H9 (cell line): Measurements from ENCODE around the gene ADAM11. TPM values are rescaled to one million over a fixed set of nuclear protein-coding genes. Genes with fewer than 3 reads are reported as not detected.

Experiments used
- DNase-seq: peaks from one replicate; pipeline ENCODE4 v3.0.0-alpha.2; 2017
- H2AFZ ChIP-seq: one replicate; pipeline ENCODE4 v1.6.1; 2013; ENCODE audit warnings: mild to moderate bottlenecking, low read length, control low read depth, moderate library complexity
- H2AK5ac ChIP-seq: 2 replicates; pipeline ENCODE4 v1.6.1; 2013; ENCODE audit warnings: low read length, control low read depth, mixed read lengths; ENCODE audit not compliant: insufficient read length
- H2BK120ac ChIP-seq: one replicate; pipeline ENCODE4 v1.6.1; 2013; ENCODE audit warnings: low read depth, mild to moderate bottlenecking, low read length, control low read depth, inconsistent platforms; ENCODE audit not compliant: poor library complexity, severe bottlenecking
- H2BK12ac ChIP-seq: 2 replicates; pipeline ENCODE4 v1.6.1; 2013; ENCODE audit warnings: low read length, control low read depth, mixed read lengths, low read depth; ENCODE audit not compliant: insufficient read length
- H2BK15ac ChIP-seq: 2 replicates; pipeline ENCODE4 v1.6.1; 2013; ENCODE audit warnings: low read depth, low read length, control low read depth
- H2BK20ac ChIP-seq: one replicate; pipeline ENCODE4 v1.6.1; 2013; ENCODE audit warnings: low read depth, mild to moderate bottlenecking, low read length, control low read depth, inconsistent platforms; ENCODE audit not compliant: poor library complexity, severe bottlenecking
- H2BK5ac ChIP-seq: 2 replicates; pipeline ENCODE4 v1.6.1; 2013; ENCODE audit warnings: low read length, control low read depth, mixed read lengths; ENCODE audit not compliant: insufficient read length
- H3K14ac ChIP-seq: 2 replicates; pipeline ENCODE4 v1.6.1; 2013; ENCODE audit warnings: low read length, control low read depth; ENCODE audit not compliant: insufficient read depth
- H3K18ac ChIP-seq: 2 replicates; pipeline ENCODE4 v1.6.1; 2013; ENCODE audit warnings: low read depth, mild to moderate bottlenecking, mixed read lengths, low read length, control low read depth; ENCODE audit not compliant: insufficient read length
- H3K23ac ChIP-seq: 2 replicates; pipeline ENCODE4 v1.6.1; 2013; ENCODE audit warnings: low read length, control low read depth, mixed read lengths, low read depth; ENCODE audit not compliant: insufficient read length
- H3K23me2 ChIP-seq: 2 replicates; pipeline ENCODE4 v1.6.1; 2013; ENCODE audit warnings: low read depth, mild to moderate bottlenecking, mixed read lengths, low read length, control low read depth; ENCODE audit not compliant: insufficient read length, poor library complexity, severe bottlenecking
- H3K27ac ChIP-seq: 2 replicates; pipeline ENCODE4 v1.5.1; 2013; ENCODE audit warnings: low read length, control low read depth, mixed read lengths, low read depth; ENCODE audit not compliant: insufficient read length
- H3K27me3 ChIP-seq: 2 replicates; pipeline ENCODE4 v1.6.1; 2013; ENCODE audit warnings: low read length, control low read depth, inconsistent platforms; ENCODE audit not compliant: insufficient read depth
- H3K4ac ChIP-seq: 2 replicates; pipeline ENCODE4 v1.6.1; 2013; ENCODE audit warnings: low read depth, mild to moderate bottlenecking, control low read depth, inconsistent platforms, low read length, moderate library complexity
- H3K4me1 ChIP-seq: 2 replicates; pipeline ENCODE4 v1.6.1; 2013; ENCODE audit warnings: low read length, control low read depth, inconsistent platforms; ENCODE audit not compliant: insufficient read depth
- H3K4me2 ChIP-seq: 2 replicates; pipeline ENCODE4 v1.6.1; 2013; ENCODE audit warnings: low read length, control low read depth, mixed read lengths; ENCODE audit not compliant: insufficient read length, insufficient read depth
- H3K56ac ChIP-seq: 2 replicates; pipeline ENCODE4 v1.6.1; 2013; ENCODE audit warnings: low read depth, mild to moderate bottlenecking, mixed read lengths, low read length, control low read depth; ENCODE audit not compliant: insufficient read length
- H3K79me1 ChIP-seq: 2 replicates; pipeline ENCODE4 v1.6.1; 2013; ENCODE audit warnings: low read depth, mild to moderate bottlenecking, moderate library complexity, low read length, control low read depth, inconsistent platforms; ENCODE audit not compliant: insufficient read depth, poor library complexity, severe bottlenecking
- H3K79me2 ChIP-seq: 2 replicates; pipeline ENCODE4 v1.6.1; 2013; ENCODE audit warnings: low read length, control low read depth, inconsistent platforms; ENCODE audit not compliant: insufficient read depth
- H3K9ac ChIP-seq: 2 replicates; pipeline ENCODE4 v1.6.1; 2013; ENCODE audit warnings: low read length, control low read depth, mixed read lengths; ENCODE audit not compliant: insufficient read length; ENCODE audit errors: extremely low read depth
- H3K9me3 ChIP-seq: one replicate; pipeline ENCODE4 v1.6.1; 2013; ENCODE audit warnings: low read depth, low read length, inconsistent platforms; ENCODE audit not compliant: control insufficient read depth
- H3T11ph ChIP-seq: one replicate; pipeline ENCODE4 v1.6.1; 2013; ENCODE audit warnings: mild to moderate bottlenecking, low read length, control low read depth, inconsistent platforms
- H4K20me1 ChIP-seq: one replicate; pipeline ENCODE4 v1.6.1; 2013; ENCODE audit not compliant: control insufficient read depth, insufficient read length, insufficient read depth
- H4K5ac ChIP-seq: 2 replicates; pipeline ENCODE4 v1.6.1; 2013; ENCODE audit warnings: low read depth, mild to moderate bottlenecking, mixed read lengths, low read length, control low read depth; ENCODE audit not compliant: insufficient read length
- H4K8ac ChIP-seq: replicated peaks from 2 replicates; pipeline ENCODE4 v1.6.1; 2013; ENCODE audit warnings: low read length, control low read depth, mixed read lengths, low read depth; ENCODE audit not compliant: insufficient read length
- H4K91ac ChIP-seq: 2 replicates; pipeline ENCODE4 v1.6.1; 2013; ENCODE audit warnings: low read depth, mild to moderate bottlenecking, moderate library complexity, mixed read lengths, low read length, control low read depth; ENCODE audit not compliant: insufficient read length
- H3K27ac Mint-ChIP-seq, 3 experiments: 2 replicates in 2 of 3; 3 replicates in 1 of 3; pipeline ENCODE4 v1.8.0; 2020 to 2021; ENCODE audit warnings: mixed read lengths in 3 of 3, mild to moderate bottlenecking in 1 of 3, moderate library complexity in 1 of 3
- H3K27me3 Mint-ChIP-seq: 2 replicates; pipeline ENCODE4 v1.8.0; 2021; ENCODE audit warnings: low read depth, mild to moderate bottlenecking, moderate library complexity, mixed read lengths
- H3K36me3 Mint-ChIP-seq, 3 experiments: 2 replicates in 2 of 3; 3 replicates in 1 of 3; pipeline ENCODE4 v1.8.0; 2020 to 2021; ENCODE audit warnings: low read depth in 3 of 3, mixed read lengths in 3 of 3; ENCODE audit not compliant: insufficient read depth in 1 of 3
- H3K4me1 Mint-ChIP-seq, 2 experiments: 2 replicates each; pipeline ENCODE4 v1.8.0; 2020; ENCODE audit warnings: mixed read lengths in 2 of 2
- H3K4me3 Mint-ChIP-seq, 2 experiments: 2 replicates in 1 of 2; 3 replicates in 1 of 2; pipeline ENCODE4 v1.8.0; 2020 to 2021; ENCODE audit warnings: mild to moderate bottlenecking in 2 of 2, mixed read lengths in 2 of 2, moderate library complexity in 1 of 2
- H3K9me3 Mint-ChIP-seq, 2 experiments: 2 replicates in 1 of 2; 3 replicates in 1 of 2; pipeline ENCODE4 v1.8.0; 2020; ENCODE audit warnings: mild to moderate bottlenecking in 2 of 2, mixed read lengths in 2 of 2, moderate library complexity in 1 of 2
- CTCF ChIP-seq: fragments of 200-600 bp; sonication (generic); conservative IDR thresholded peaks from 3 replicates; pipeline ENCODE4 v1.8.0; 2021; ENCODE audit warnings: antibody characterized with exemption, mild to moderate bottlenecking
- WGBS: extraction: QIAGEN DNeasy Blood & Tissue Kit; methylation state at CpG from one replicate; pipeline ENCODE4 v1.1.7; 2013; ENCODE audit warnings: missing lambda C conversion rate, low lambda C conversion rate, mixed read lengths; ENCODE audit not compliant: insufficient read length; ENCODE audit errors: extremely low coverage; 5-methylcytosine and 5-hydroxymethylcytosine counted together
- total RNA-seq: library from RNA; stranded (reverse); gene quantifications from 2 replicates; pipeline ENCODE4 v1.2.1, GENCODE V29; 2021

ADAM11 gene
- total RNA-seq, 1 experiment from 2014 or later: 4.6 TPM

GRCh38 chr17:44804302-44805089, 45.7 kb downstream of the ADAM11 start:
- Histone ChIP-seq H3K9ac (no peak overlapping the region), H3K4me2 (no peak overlapping the region), H3K9me3 (no peaks in the 10 kb centered on the region), H3K23ac (no peak overlapping the region), H2AK5ac (no peak overlapping the region), H2BK20ac (no peak overlapping the region), H2BK5ac (no peak overlapping the region), H3K4me1 (no peaks in the 10 kb centered on the region), H3K27ac (no peak overlapping the region), H4K5ac (no peak overlapping the region), H4K20me1 (no peaks in the 10 kb centered on the region), H2BK120ac (no peak overlapping the region), H3K14ac (no peak overlapping the region), H3K79me2 (peaks cover 6% of the 10 kb centered on the region; the same call in 1 of the 2 replicates), H3K27me3 (no peaks in the 10 kb centered on the region), H3K56ac (no peak overlapping the region), H3K23me2 (no peaks in the 10 kb centered on the region), H4K8ac (no peak overlapping the region), H3K4ac (no peak overlapping the region), H3K18ac (no peak overlapping the region), H2BK15ac (no peak overlapping the region), H2AFZ (no peak overlapping the region), H2BK12ac (no peak overlapping the region), H3T11ph (no peak overlapping the region), H3K79me1 (peaks cover 5% of the 10 kb centered on the region), H4K91ac (no peak overlapping the region)
- Mint-ChIP-seq H3K4me1 (peaks cover 3 to 7% of the 10 kb centered on the region in 2 experiments; a peak in 3 of 4 replicates), H3K4me3 (no peak overlapping the region), H3K9me3 (no peaks in the 10 kb centered on the region), H3K36me3 (peaks cover 46 to 83% (median 73%) of the 10 kb centered on the region in 3 experiments), H3K27me3 (no peaks in the 10 kb centered on the region), H3K27ac (peak overlapping the region in 1 of 3 experiments; percentile 22; a peak in 1 of 7 replicates)
- no CpG with 5 or more reads among the region's 10 CpGs for WGBS
- DNase-seq: no peak
- TF ChIP-seq CTCF: no peak
